K562 (cell line): ENCODE data around the gene DPYSL4. TPM values are rescaled to one million over a fixed set of nuclear protein-coding genes. Genes with fewer than 3 reads are reported as not detected.

Experiments
- ATAC-seq: fragments of 200-7000 bp; cut with Tn5 transposase; 3 replicates; pipeline ENCODE4 v1.9.1; 2020; ENCODE audit warnings: moderate library complexity
- BruUV-seq: library from RNA; stranded (reverse); fragments of 400-500 nt; replicated peaks from 2 replicates; lab custom pipeline; 2021; lab: Mats Ljungman, UMichigan
- CTCF ChIA-PET: fragments of 300-600 bp; formaldehyde crosslinking; extraction: SDS; loops from one replicate; lab custom pipeline; 2021; ENCODE audit warnings: low intra/inter-chr PET ratio; lab: Yijun Ruan, JAX
- POLR2A ChIA-PET: fragments of 300-600, 350-650 bp; sonication (Branson Sonifier 250); formaldehyde crosslinking; extraction: SDS; loops from one replicate; lab custom pipeline; 2021; ENCODE audit warnings: antibody characterized with exemption, inconsistent platforms; lab: Yijun Ruan, JAX
- DNase-seq, 4 experiments: peaks; one replicate each; pipeline versions ENCODE4 v3.0.0 to v3.0.0-alpha.2; 2011 to 2018; ENCODE audit warnings: low spot score in 3 of 4, mixed read lengths in 3 of 4; ENCODE audit errors: extremely low read depth in 1 of 4
- FAIRE-seq: peaks from 2 replicates; lab custom pipeline; 2011; peaks lifted over from hg19 to GRCh38; lab: Jason Lieb, UNC
- H2AFZ ChIP-seq: 2 replicates; pipeline ENCODE4 v1.6.0; 2011; ENCODE audit warnings: low read depth, low read length, control low read depth, inconsistent platforms
- H3K27ac ChIP-seq: fragments of 200-600 bp; 3 replicates; pipeline ENCODE4 v1.8.0; 2011; ENCODE audit warnings: low read depth, mild to moderate bottlenecking, control low read depth, inconsistent platforms, low read length, moderate library complexity, mixed read lengths; ENCODE audit errors: extremely low read depth
- H3K27me3 ChIP-seq, 2 experiments: fragments of 300-600 bp in 1 of 2; 2 replicates in 1 of 2; 3 replicates in 1 of 2; pipeline versions ENCODE4 v1.6.0 to v1.8.0; 2011; ENCODE audit warnings: inconsistent platforms in 2 of 2, low read length in 2 of 2, mild to moderate bottlenecking in 1 of 2, mixed read lengths in 1 of 2, moderate library complexity in 1 of 2; ENCODE audit not compliant: control insufficient read depth in 2 of 2, insufficient read depth in 2 of 2
- H3K36me3 ChIP-seq: fragments of 300-600 bp; 3 replicates; pipeline ENCODE4 v1.8.0; 2011; ENCODE audit warnings: mild to moderate bottlenecking, low read length, inconsistent platforms; ENCODE audit not compliant: control insufficient read depth, insufficient read depth
- H3K4me1 ChIP-seq, 2 experiments: fragments of 200-600 bp in 1 of 2; replicated peaks in 1 of 2; 2 replicates in 1 of 2; 3 replicates in 1 of 2; pipeline versions ENCODE4 v1.5.1 to v1.8.0; 2011; ENCODE audit warnings: inconsistent platforms in 2 of 2, low read length in 2 of 2, mild to moderate bottlenecking in 1 of 2, mixed read lengths in 1 of 2, moderate library complexity in 1 of 2; ENCODE audit not compliant: control insufficient read depth in 2 of 2, insufficient read depth in 2 of 2
- H3K4me2 ChIP-seq: 2 replicates; pipeline ENCODE4 v1.6.1; 2011; ENCODE audit warnings: low read length, control low read depth, inconsistent platforms, mixed read lengths; ENCODE audit not compliant: insufficient read depth
- H3K4me3 ChIP-seq: fragments of 200-600 bp; sonication (generic), shearing (Covaris generic); 2 replicates; pipeline ENCODE4 v1.5.1; 2016; ENCODE audit warnings: control low read depth, inconsistent platforms
- H3K79me2 ChIP-seq: fragments of 200-600 bp; 3 replicates; pipeline ENCODE4 v1.8.0; 2011; ENCODE audit warnings: low read length, inconsistent platforms; ENCODE audit not compliant: control insufficient read depth, insufficient read depth
- H3K9ac ChIP-seq, 2 experiments: 2 replicates each; pipeline versions ENCODE4 v1.6.0 to v1.6.1; 2011; ENCODE audit warnings: low read depth in 2 of 2, low read length in 2 of 2, control low read depth in 1 of 2, inconsistent platforms in 1 of 2, mild to moderate bottlenecking in 1 of 2, mixed read lengths in 1 of 2; ENCODE audit not compliant: insufficient read depth in 1 of 2
- H3K9me1 ChIP-seq: one replicate; pipeline ENCODE4 v1.6.0; 2011; ENCODE audit warnings: inconsistent platforms, mild to moderate bottlenecking, low read length, moderate library complexity; ENCODE audit not compliant: control insufficient read depth, insufficient read depth
- H3K9me3 ChIP-seq: replicated peaks from 2 replicates; pipeline ENCODE4 v1.5.1; 2011; ENCODE audit warnings: low read depth, low read length, inconsistent platforms; ENCODE audit not compliant: control insufficient read depth, insufficient read depth
- H4K20me1 ChIP-seq: replicated peaks from 2 replicates; pipeline ENCODE4 v1.6.1; 2011; ENCODE audit warnings: low read length, inconsistent platforms, mixed read lengths; ENCODE audit not compliant: control insufficient read depth, insufficient read depth
- BCLAF1 ChIP-seq, 2 experiments: fragments of 450-650 bp in 1 of 2; IDR thresholded peaks; 2 replicates each; pipeline ENCODE4 v1.6.1; 2011 to 2017; ENCODE audit warnings: low read depth in 2 of 2, antibody characterized with exemption in 1 of 2, borderline replicate concordance in 1 of 2, low read length in 1 of 2, mild to moderate bottlenecking in 1 of 2, mixed read lengths in 1 of 2; ENCODE audit not compliant: control insufficient read depth in 1 of 2
- BCOR ChIP-seq: fragments of 450-650 bp; IDR thresholded peaks from 2 replicates; pipeline ENCODE4 v1.6.1; 2016
- EZH2 ChIP-seq: IDR thresholded peaks from 2 replicates; pipeline ENCODE4 v1.6.1; 2012; ENCODE audit warnings: low read depth, mild to moderate bottlenecking, inconsistent platforms, low read length, borderline replicate concordance
- GABPB1 ChIP-seq: sonication (generic); formaldehyde crosslinking; IDR thresholded peaks from 2 replicates; pipeline ENCODE4 v1.8.0; 2022; ENCODE audit warnings: mild to moderate bottlenecking, missing genetic modification reagents
- HNRNPK ChIP-seq: fragments of 200-400 bp; formaldehyde crosslinking; IDR thresholded peaks from one replicate; pipeline ENCODE4 v1.6.1; 2018; ENCODE audit warnings: mild to moderate bottlenecking, low read depth, low read length; ENCODE audit not compliant: poor library complexity, severe bottlenecking
- ILK ChIP-seq: fragments of 450-650 bp; IDR thresholded peaks from 2 replicates; pipeline ENCODE4 v1.6.1; 2016; ENCODE audit warnings: missing genetic modification characterization, low read depth, mild to moderate bottlenecking, missing compliant biosample characterization, moderate library complexity, borderline replicate concordance
- SNRNP70 ChIP-seq: fragments of 200-400 bp; formaldehyde crosslinking; optimal IDR thresholded peaks from 2 replicates; pipeline ENCODE3; 2017; ENCODE audit warnings: low read depth, low read length
- ZHX1 ChIP-seq: fragments of 150-350 bp; conservative IDR thresholded peaks from 2 replicates; pipeline ENCODE4 v1.6.1; 2014; ENCODE audit warnings: low read length
- ZKSCAN3 ChIP-seq: fragments of 250-450 bp; sonication (Bioruptor Pico); IDR thresholded peaks from 2 replicates; pipeline ENCODE4 v1.4.0; 2020
- WGBS: fragments of 100-300 bp; shearing (Covaris generic); methylation state at CpG from one replicate; pipeline ENCODE4 v1.1.6; 2016; ENCODE audit warnings: low coverage, mixed read lengths; ENCODE audit not compliant: insufficient coverage; ENCODE audit errors: missing lambda C conversion rate; 5-methylcytosine and 5-hydroxymethylcytosine counted together
- in situ Hi-C: fragments of 300-500 bp; cut with MboI; formaldehyde crosslinking; loops from 4 replicates; pipeline ENCODE4 v1.15.0; 2018; ENCODE audit warnings: inconsistent platforms, mixed read lengths
- intact Hi-C: fragments of 100-400 bp; cut with micrococcal nuclease; formaldehyde crosslinking; loops from 2 replicates; pipeline ENCODE4 v1.14.2; 2022
- polyA plus RNA-seq, 8 experiments: library from polyadenylated mRNA; depleted of rRNA in 4 of 8; stranded (reverse) in 5 of 8; unstranded in 3 of 8; fragments of >200 nt; fragmentation: Nextera tagmentation in 2 of 8; fragmentation: Illumina TruSeq in 1 of 8; extraction: Ambion mirVana in 2 of 8; extraction: Trizol in 1 of 8; gene quantifications; 2 replicates each; pipeline versions ENCODE4 v1.2.1 to v1.2.3, GENCODE V29; 2011 to 2014; ENCODE audit warnings: inconsistent platforms in 1 of 8, missing spikeins in 1 of 8
- total RNA-seq, 7 experiments: library from RNA; depleted of rRNA in 6 of 7; stranded (reverse); fragments of >200 nt in 6 of 7; fragmentation: Illumina TruSeq in 2 of 7; extraction: Trizol in 2 of 7; gene quantifications; 2 replicates each; pipeline versions ENCODE4 v1.2.1 to v1.2.3, GENCODE V29; 2011 to 2021; ENCODE audit warnings: low replicate concordance in 1 of 7
- TF ChIP-seq, protein P1 (sequence below): fragments of 450-650 bp; IDR thresholded peaks from 2 replicates; pipeline ENCODE4 v1.7.0; 2016; ENCODE audit warnings: borderline replicate concordance
- TF ChIP-seq, protein P2 (sequence below): fragments of 250-450 bp; sonication (Bioruptor Pico); IDR thresholded peaks from 2 replicates; pipeline ENCODE4 v1.4.0; 2020; ENCODE audit warnings: mild to moderate bottlenecking, moderate library complexity, borderline replicate concordance

The DPYSL4 gene
- total and polyA plus RNA-seq, 9 of the 15 experiments (the other 6 are each of a cell fraction or from before 2014, with no cell fraction given), result 0.03 TPM; not detected in 8

DNA sequence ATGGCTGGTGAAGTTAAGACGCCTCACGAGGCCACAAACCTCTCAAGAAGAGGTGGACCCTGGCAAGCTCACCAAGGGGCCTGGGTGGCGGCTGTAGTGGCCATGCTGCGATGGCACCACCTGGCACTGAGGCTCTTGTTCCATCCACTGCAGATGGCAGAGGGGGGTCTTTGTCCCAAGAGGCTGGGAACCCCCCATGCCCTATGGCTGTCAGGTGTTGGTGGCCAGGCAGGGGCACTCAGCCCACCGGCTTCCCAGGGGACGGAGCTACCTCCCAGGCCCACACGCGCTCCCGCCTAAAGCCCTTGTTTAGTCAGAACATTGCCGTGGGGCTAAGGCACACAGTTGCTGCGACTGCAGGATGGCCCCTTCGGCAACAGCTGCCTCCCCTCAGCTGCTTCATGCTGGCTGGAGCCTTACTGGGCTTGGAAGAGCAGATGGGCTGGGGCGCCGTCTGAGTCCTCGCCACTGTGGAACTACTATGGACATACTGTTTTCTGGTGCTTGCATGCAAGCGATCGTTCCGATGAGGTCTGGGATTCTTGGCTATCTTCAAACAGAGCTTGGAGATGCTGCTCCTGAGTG lies 46.8 kb downstream of the DPYSL4 start:
- Histone ChIP-seq H3K27ac (no peak overlapping the region), H3K36me3 (no peaks in the 10 kb centered on the region), H3K9me3 (no peaks in the 10 kb centered on the region), H3K9me1 (no peaks in the 10 kb centered on the region), H3K4me3 (no peak overlapping the region), H4K20me1 (0 out of 2 replicates have a peak, but pooled peaks cover 4% of the 10 kb centered on the region), H3K4me2 (no peak overlapping the region), H2AFZ (no peak overlapping the region), H3K79me2 (no peaks in the 10 kb centered on the region), H3K4me1 (peaks cover 0 to 26% of the 10 kb centered on the region in 2 experiments; a peak in 2 of 5 replicates), H3K27me3 (peaks cover 14 to 83% of the 10 kb centered on the region in 2 experiments; a peak in 3 of 5 replicates), H3K9ac (no peak overlapping the region)
- no peak for ATAC-seq
- intact Hi-C loops (no loop called here), in situ Hi-C loops (no loop called here)
- POLR2A ChIA-PET, result no interaction called here
- WGBS, result 31% methylated on average over 13 of the region's 18 CpGs
- no peak for FAIRE-seq
- no peak for DNase-seq
- BruUV-seq, result no TSS peak
- CTCF ChIA-PET, result no interaction called here
- TF ChIP-seq EZH2, result no peak
- no peak for TF ChIP-seq BCOR
- TF ChIP-seq BCLAF1 (IDR thresholded peaks at IDR 0.05; ENCODE audit: borderline replicate concordance in 1 of 2, control insufficient read depth in 1 of 2, low read depth in 2 of 2, low read length in 1 of 2), result no peak
- TF ChIP-seq, protein P1, sequence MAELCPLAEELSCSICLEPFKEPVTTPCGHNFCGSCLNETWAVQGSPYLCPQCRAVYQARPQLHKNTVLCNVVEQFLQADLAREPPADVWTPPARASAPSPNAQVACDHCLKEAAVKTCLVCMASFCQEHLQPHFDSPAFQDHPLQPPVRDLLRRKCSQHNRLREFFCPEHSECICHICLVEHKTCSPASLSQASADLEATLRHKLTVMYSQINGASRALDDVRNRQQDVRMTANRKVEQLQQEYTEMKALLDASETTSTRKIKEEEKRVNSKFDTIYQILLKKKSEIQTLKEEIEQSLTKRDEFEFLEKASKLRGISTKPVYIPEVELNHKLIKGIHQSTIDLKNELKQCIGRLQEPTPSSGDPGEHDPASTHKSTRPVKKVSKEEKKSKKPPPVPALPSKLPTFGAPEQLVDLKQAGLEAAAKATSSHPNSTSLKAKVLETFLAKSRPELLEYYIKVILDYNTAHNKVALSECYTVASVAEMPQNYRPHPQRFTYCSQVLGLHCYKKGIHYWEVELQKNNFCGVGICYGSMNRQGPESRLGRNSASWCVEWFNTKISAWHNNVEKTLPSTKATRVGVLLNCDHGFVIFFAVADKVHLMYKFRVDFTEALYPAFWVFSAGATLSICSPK, result no peak
- TF ChIP-seq HNRNPK, result no peak
- no peak for TF ChIP-seq ZHX1
- no peak for TF ChIP-seq ZKSCAN3 (CRISPR knock-in tag)
- no peak for TF ChIP-seq SNRNP70
- TF ChIP-seq, protein P2, sequence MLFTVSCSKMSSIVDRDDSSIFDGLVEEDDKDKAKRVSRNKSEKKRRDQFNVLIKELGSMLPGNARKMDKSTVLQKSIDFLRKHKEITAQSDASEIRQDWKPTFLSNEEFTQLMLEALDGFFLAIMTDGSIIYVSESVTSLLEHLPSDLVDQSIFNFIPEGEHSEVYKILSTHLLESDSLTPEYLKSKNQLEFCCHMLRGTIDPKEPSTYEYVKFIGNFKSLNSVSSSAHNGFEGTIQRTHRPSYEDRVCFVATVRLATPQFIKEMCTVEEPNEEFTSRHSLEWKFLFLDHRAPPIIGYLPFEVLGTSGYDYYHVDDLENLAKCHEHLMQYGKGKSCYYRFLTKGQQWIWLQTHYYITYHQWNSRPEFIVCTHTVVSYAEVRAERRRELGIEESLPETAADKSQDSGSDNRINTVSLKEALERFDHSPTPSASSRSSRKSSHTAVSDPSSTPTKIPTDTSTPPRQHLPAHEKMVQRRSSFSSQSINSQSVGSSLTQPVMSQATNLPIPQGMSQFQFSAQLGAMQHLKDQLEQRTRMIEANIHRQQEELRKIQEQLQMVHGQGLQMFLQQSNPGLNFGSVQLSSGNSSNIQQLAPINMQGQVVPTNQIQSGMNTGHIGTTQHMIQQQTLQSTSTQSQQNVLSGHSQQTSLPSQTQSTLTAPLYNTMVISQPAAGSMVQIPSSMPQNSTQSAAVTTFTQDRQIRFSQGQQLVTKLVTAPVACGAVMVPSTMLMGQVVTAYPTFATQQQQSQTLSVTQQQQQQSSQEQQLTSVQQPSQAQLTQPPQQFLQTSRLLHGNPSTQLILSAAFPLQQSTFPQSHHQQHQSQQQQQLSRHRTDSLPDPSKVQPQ (CRISPR knock-in tag), result no peak
- TF ChIP-seq ILK, result no peak
- TF ChIP-seq GABPB1 (CRISPR knock-in tag), result no peak
